K562 (cell line): Measurements from ENCODE around the gene HP. TPM values are rescaled to one million over a fixed set of nuclear protein-coding genes. Genes with fewer than 3 reads are reported as not detected.

Experiments
- ATAC-seq: fragments of 200-7000 bp; cut with Tn5 transposase; 3 replicates; pipeline ENCODE4 v1.9.1; 2020; ENCODE audit warnings: moderate library complexity
- BruUV-seq: library from RNA; stranded (reverse); fragments of 400-500 nt; replicated peaks from 2 replicates; lab custom pipeline; 2021; lab: Mats Ljungman, UMichigan
- CTCF ChIA-PET: fragments of 300-600 bp; formaldehyde crosslinking; extraction: SDS; loops from one replicate; lab custom pipeline; 2021; ENCODE audit warnings: low intra/inter-chr PET ratio; lab: Yijun Ruan, JAX
- POLR2A ChIA-PET: fragments of 300-600, 350-650 bp; sonication (Branson Sonifier 250); formaldehyde crosslinking; extraction: SDS; loops from one replicate; lab custom pipeline; 2021; ENCODE audit warnings: antibody characterized with exemption, inconsistent platforms; lab: Yijun Ruan, JAX
- DNase-seq, 4 experiments: peaks; one replicate each; pipeline versions ENCODE4 v3.0.0 to v3.0.0-alpha.2; 2011 to 2018; ENCODE audit warnings: low spot score in 3 of 4, mixed read lengths in 3 of 4; ENCODE audit errors: extremely low read depth in 1 of 4
- FAIRE-seq: peaks from 2 replicates; lab custom pipeline; 2011; peaks lifted over from hg19 to GRCh38; lab: Jason Lieb, UNC
- H2AFZ ChIP-seq: 2 replicates; pipeline ENCODE4 v1.6.0; 2011; ENCODE audit warnings: low read depth, low read length, control low read depth, inconsistent platforms
- H3K27ac ChIP-seq: fragments of 200-600 bp; 3 replicates; pipeline ENCODE4 v1.8.0; 2011; ENCODE audit warnings: low read depth, mild to moderate bottlenecking, control low read depth, inconsistent platforms, low read length, moderate library complexity, mixed read lengths; ENCODE audit errors: extremely low read depth
- H3K27me3 ChIP-seq, 2 experiments: fragments of 300-600 bp in 1 of 2; 2 replicates in 1 of 2; 3 replicates in 1 of 2; pipeline versions ENCODE4 v1.6.0 to v1.8.0; 2011; ENCODE audit warnings: inconsistent platforms in 2 of 2, low read length in 2 of 2, mild to moderate bottlenecking in 1 of 2, mixed read lengths in 1 of 2, moderate library complexity in 1 of 2; ENCODE audit not compliant: control insufficient read depth in 2 of 2, insufficient read depth in 2 of 2
- H3K36me3 ChIP-seq: fragments of 300-600 bp; 3 replicates; pipeline ENCODE4 v1.8.0; 2011; ENCODE audit warnings: mild to moderate bottlenecking, low read length, inconsistent platforms; ENCODE audit not compliant: control insufficient read depth, insufficient read depth
- H3K4me1 ChIP-seq, 2 experiments: fragments of 200-600 bp in 1 of 2; replicated peaks in 1 of 2; 2 replicates in 1 of 2; 3 replicates in 1 of 2; pipeline versions ENCODE4 v1.5.1 to v1.8.0; 2011; ENCODE audit warnings: inconsistent platforms in 2 of 2, low read length in 2 of 2, mild to moderate bottlenecking in 1 of 2, mixed read lengths in 1 of 2, moderate library complexity in 1 of 2; ENCODE audit not compliant: control insufficient read depth in 2 of 2, insufficient read depth in 2 of 2
- H3K4me2 ChIP-seq: 2 replicates; pipeline ENCODE4 v1.6.1; 2011; ENCODE audit warnings: low read length, control low read depth, inconsistent platforms, mixed read lengths; ENCODE audit not compliant: insufficient read depth
- H3K4me3 ChIP-seq: fragments of 200-600 bp; sonication (generic), shearing (Covaris generic); 2 replicates; pipeline ENCODE4 v1.5.1; 2016; ENCODE audit warnings: control low read depth, inconsistent platforms
- H3K79me2 ChIP-seq: fragments of 200-600 bp; 3 replicates; pipeline ENCODE4 v1.8.0; 2011; ENCODE audit warnings: low read length, inconsistent platforms; ENCODE audit not compliant: control insufficient read depth, insufficient read depth
- H3K9ac ChIP-seq, 2 experiments: 2 replicates each; pipeline versions ENCODE4 v1.6.0 to v1.6.1; 2011; ENCODE audit warnings: low read depth in 2 of 2, low read length in 2 of 2, control low read depth in 1 of 2, inconsistent platforms in 1 of 2, mild to moderate bottlenecking in 1 of 2, mixed read lengths in 1 of 2; ENCODE audit not compliant: insufficient read depth in 1 of 2
- H3K9me1 ChIP-seq: one replicate; pipeline ENCODE4 v1.6.0; 2011; ENCODE audit warnings: inconsistent platforms, mild to moderate bottlenecking, low read length, moderate library complexity; ENCODE audit not compliant: control insufficient read depth, insufficient read depth
- H3K9me3 ChIP-seq: replicated peaks from 2 replicates; pipeline ENCODE4 v1.5.1; 2011; ENCODE audit warnings: low read depth, low read length, inconsistent platforms; ENCODE audit not compliant: control insufficient read depth, insufficient read depth
- H4K20me1 ChIP-seq: replicated peaks from 2 replicates; pipeline ENCODE4 v1.6.1; 2011; ENCODE audit warnings: low read length, inconsistent platforms, mixed read lengths; ENCODE audit not compliant: control insufficient read depth, insufficient read depth
- BMI1 ChIP-seq: fragments of 150-350 bp; IDR thresholded peaks from 2 replicates; pipeline ENCODE4 v1.6.1; 2014; ENCODE audit warnings: low read length
- CHD2 ChIP-seq: IDR thresholded peaks from 2 replicates; pipeline ENCODE4 v1.6.1; 2011; ENCODE audit warnings: low read depth, low read length
- ELK3 ChIP-seq: fragments of 450-650 bp; formaldehyde crosslinking; IDR thresholded peaks from 2 replicates; pipeline ENCODE4 v1.4.0; 2020; ENCODE audit warnings: mild to moderate bottlenecking
- ETS2 ChIP-seq: IDR thresholded peaks from 2 replicates; pipeline ENCODE4 v1.6.1; 2016; ENCODE audit warnings: borderline replicate concordance, missing genetic modification characterization, mild to moderate bottlenecking, moderate library complexity, missing compliant biosample characterization; ENCODE audit not compliant: poor library complexity, severe bottlenecking
- FOXM1 ChIP-seq, 2 experiments: fragments of 450-650 bp in 1 of 2; sonication (generic) in 1 of 2; formaldehyde crosslinking in 1 of 2; IDR thresholded peaks; 2 replicates each; pipeline versions ENCODE4 v1.6.1 to v1.9.0; 2017 to 2022; ENCODE audit warnings: low read depth in 2 of 2, mild to moderate bottlenecking in 2 of 2, missing genetic modification reagents in 1 of 2, moderate library complexity in 1 of 2
- HNRNPH1 ChIP-seq: fragments of 200-400 bp; formaldehyde crosslinking; optimal IDR thresholded peaks from 2 replicates; pipeline ENCODE3; 2017; ENCODE audit warnings: low read depth, mild to moderate bottlenecking, low read length, moderate library complexity
- NCOR1 ChIP-seq: fragments of 450-650 bp; IDR thresholded peaks from 2 replicates; pipeline ENCODE4 v1.6.1; 2016; ENCODE audit warnings: mild to moderate bottlenecking, moderate library complexity
- PHB ChIP-seq: fragments of 250-450 bp; sonication (Bioruptor Pico); IDR thresholded peaks from 2 replicates; pipeline ENCODE4 v1.5.0; 2021
- PHF20 ChIP-seq: fragments of 450-650 bp; IDR thresholded peaks from 2 replicates; pipeline ENCODE4 v1.6.1; 2018; ENCODE audit not compliant: partially characterized antibody
- RB1 ChIP-seq: fragments of 450-650 bp; IDR thresholded peaks from 2 replicates; pipeline ENCODE4 v1.6.1; 2017; ENCODE audit warnings: low read depth, mild to moderate bottlenecking
- RNF2 ChIP-seq: sonication (generic); IDR thresholded peaks from 2 replicates; pipeline ENCODE4 v1.6.1; 2016
- SIX5 ChIP-seq, 2 experiments: IDR thresholded peaks; 2 replicates each; pipeline ENCODE4 v1.6.1; 2011; ENCODE audit warnings: low read length in 2 of 2, borderline replicate concordance in 1 of 2, low read depth in 1 of 2, mild to moderate bottlenecking in 1 of 2, moderate library complexity in 1 of 2; ENCODE audit not compliant: insufficient read depth in 1 of 2
- XRCC5 ChIP-seq: fragments of 200-400 bp; formaldehyde crosslinking; IDR thresholded peaks from 2 replicates; pipeline ENCODE4 v1.6.1; 2017; ENCODE audit warnings: low read depth, mild to moderate bottlenecking, low read length
- ZNF175 ChIP-seq: fragments of 200-800 bp; sonication (Bioruptor generic); IDR thresholded peaks from 2 replicates; pipeline ENCODE4 v1.6.1; 2016; ENCODE audit warnings: low read depth, mild to moderate bottlenecking, missing genetic modification characterization, missing compliant biosample characterization
- ZNF197 ChIP-seq: fragments of 200-800 bp; sonication (Bioruptor generic); IDR thresholded peaks from 2 replicates; pipeline ENCODE4 v1.6.1; 2016; ENCODE audit warnings: low read depth, missing genetic modification characterization, missing compliant biosample characterization
- ZNF408 ChIP-seq: fragments of 250-450 bp; sonication (Bioruptor Pico); IDR thresholded peaks from 2 replicates; pipeline ENCODE4 v1.4.0; 2020; ENCODE audit warnings: low read depth, mild to moderate bottlenecking, moderate library complexity
- ZNF584 ChIP-seq: fragments of 200-800 bp; sonication (Bioruptor generic); IDR thresholded peaks from 2 replicates; pipeline ENCODE4 v1.6.1; 2016; ENCODE audit warnings: low read depth, mild to moderate bottlenecking, missing genetic modification characterization, missing compliant biosample characterization
- ZNF699 ChIP-seq: fragments of 250-450 bp; sonication (Bioruptor Pico); IDR thresholded peaks from 2 replicates; pipeline ENCODE4 v1.8.0; 2021; ENCODE audit warnings: mild to moderate bottlenecking, moderate library complexity; ENCODE audit not compliant: insufficient replicate concordance
- WGBS: fragments of 100-300 bp; shearing (Covaris generic); methylation state at CpG from one replicate; pipeline ENCODE4 v1.1.6; 2016; ENCODE audit warnings: low coverage, mixed read lengths; ENCODE audit not compliant: insufficient coverage; ENCODE audit errors: missing lambda C conversion rate; 5-methylcytosine and 5-hydroxymethylcytosine counted together
- in situ Hi-C: fragments of 300-500 bp; cut with MboI; formaldehyde crosslinking; loops from 4 replicates; pipeline ENCODE4 v1.15.0; 2018; ENCODE audit warnings: inconsistent platforms, mixed read lengths
- intact Hi-C: fragments of 100-400 bp; cut with micrococcal nuclease; formaldehyde crosslinking; loops from 2 replicates; pipeline ENCODE4 v1.14.2; 2022
- polyA plus RNA-seq, 8 experiments: library from polyadenylated mRNA; depleted of rRNA in 4 of 8; stranded (reverse) in 5 of 8; unstranded in 3 of 8; fragments of >200 nt; fragmentation: Nextera tagmentation in 2 of 8; fragmentation: Illumina TruSeq in 1 of 8; extraction: Ambion mirVana in 2 of 8; extraction: Trizol in 1 of 8; gene quantifications; 2 replicates each; pipeline versions ENCODE4 v1.2.1 to v1.2.3, GENCODE V29; 2011 to 2014; ENCODE audit warnings: inconsistent platforms in 1 of 8, missing spikeins in 1 of 8
- total RNA-seq, 7 experiments: library from RNA; depleted of rRNA in 6 of 7; stranded (reverse); fragments of >200 nt in 6 of 7; fragmentation: Illumina TruSeq in 2 of 7; extraction: Trizol in 2 of 7; gene quantifications; 2 replicates each; pipeline versions ENCODE4 v1.2.1 to v1.2.3, GENCODE V29; 2011 to 2021; ENCODE audit warnings: low replicate concordance in 1 of 7
- TF ChIP-seq, protein P1 (sequence below): fragments of 450-650 bp; IDR thresholded peaks from 2 replicates; pipeline ENCODE4 v1.6.1; 2014; ENCODE audit warnings: low read depth, mild to moderate bottlenecking, moderate library complexity, borderline replicate concordance

Gene HP
- total and polyA plus RNA-seq, 9 of the 15 experiments (the other 6 are each of a cell fraction or from before 2014, with no cell fraction given), result 0.04 to 8.7 TPM; not detected in 7

DNA sequence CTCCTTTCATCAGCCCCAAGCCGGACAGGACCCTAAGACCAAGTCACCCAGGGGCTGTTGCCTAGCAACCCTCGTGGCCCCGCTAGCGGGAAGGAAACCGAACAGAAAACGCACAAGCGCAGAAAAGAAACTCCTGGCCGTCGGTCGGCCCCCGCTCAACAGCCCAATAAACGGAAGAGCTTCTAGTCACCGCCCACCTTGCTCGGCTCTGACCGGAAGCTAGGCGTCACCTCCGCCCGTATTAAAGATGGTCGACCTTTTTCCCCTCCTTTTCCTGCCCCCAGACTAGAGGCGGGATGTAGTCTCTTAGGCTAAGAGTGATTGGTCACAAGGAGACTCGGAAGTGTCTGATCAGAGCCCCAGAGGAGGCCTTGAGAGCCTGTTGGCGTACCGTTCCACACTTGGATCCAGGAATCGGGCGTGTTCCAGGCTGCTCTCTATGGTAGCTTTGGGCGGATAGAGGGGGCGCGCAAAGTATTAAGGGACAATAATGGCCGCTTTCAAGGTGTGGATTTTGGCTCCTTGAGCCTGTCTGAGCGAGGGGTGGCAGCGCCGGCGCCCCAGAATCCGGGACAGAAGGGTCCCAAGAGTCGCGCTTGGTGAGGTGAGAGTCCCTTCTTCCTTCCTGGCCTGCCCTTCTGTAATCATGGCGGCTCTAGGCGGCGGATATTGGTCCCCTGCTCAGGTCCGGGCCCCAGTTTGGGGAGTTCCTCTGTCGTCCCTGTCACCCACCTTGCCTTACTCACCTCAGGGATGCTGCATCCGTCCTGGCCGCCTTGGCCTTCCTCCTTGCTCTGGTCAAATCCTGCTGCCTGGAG is 39.4 kb downstream of the HP start, which contains the start of the genes DHX38 and TXNL4B:
DHX38 (plus strand) TSS at position 400 of the 818 bp plus-strand sequence. CDS start 2,311 bp downstream, outside the sequence.
TXNL4B (minus strand) TSS at position 173 of the 818 bp plus-strand sequence. CDS start 2,871 bp downstream, outside the sequence.
- BruUV-seq, result TSS peak; percentile 59
- TF ChIP-seq PHF20 (peak; percentile 94), CHD2 (0 out of 2 replicates have a peak, but pooled peaks have one; percentile 11), ETS2 (no peak), BMI1 (peak; percentile 68; the same call in 1 of the 2 replicates), ZNF175 (CRISPR knock-in tag) (no peak), ELK3 (CRISPR knock-in tag) (no peak), HNRNPH1 (no peak), RB1 (0 out of 2 replicates have a peak, but pooled peaks have one; percentile 14), PHB (CRISPR knock-in tag) (no peak), NCOR1 (no peak), XRCC5 (peak; percentile 77; the same call in 1 of the 2 replicates), ZNF197 (CRISPR knock-in tag) (no peak), SIX5 (IDR thresholded peaks at IDR 0.05; ENCODE audit: borderline replicate concordance in 1 of 2, insufficient read depth in 1 of 2, low read depth in 1 of 2, low read length in 2 of 2) (peak; percentile 34 to 54; a peak in 2 of 4 replicates), ZNF408 (no peak), ZNF584 (CRISPR knock-in tag) (no peak), ZNF699 (CRISPR knock-in tag) (no peak), RNF2 (peak; percentile 38; the same call in 1 of the 2 replicates), FOXM1 (IDR thresholded peaks at IDR 0.05; ENCODE audit: low read depth) (no peak), FOXM1 (CRISPR knock-in tag; IDR thresholded peaks at IDR 0.05; ENCODE audit: low read depth) (no peak)
- TF ChIP-seq, protein P1, sequence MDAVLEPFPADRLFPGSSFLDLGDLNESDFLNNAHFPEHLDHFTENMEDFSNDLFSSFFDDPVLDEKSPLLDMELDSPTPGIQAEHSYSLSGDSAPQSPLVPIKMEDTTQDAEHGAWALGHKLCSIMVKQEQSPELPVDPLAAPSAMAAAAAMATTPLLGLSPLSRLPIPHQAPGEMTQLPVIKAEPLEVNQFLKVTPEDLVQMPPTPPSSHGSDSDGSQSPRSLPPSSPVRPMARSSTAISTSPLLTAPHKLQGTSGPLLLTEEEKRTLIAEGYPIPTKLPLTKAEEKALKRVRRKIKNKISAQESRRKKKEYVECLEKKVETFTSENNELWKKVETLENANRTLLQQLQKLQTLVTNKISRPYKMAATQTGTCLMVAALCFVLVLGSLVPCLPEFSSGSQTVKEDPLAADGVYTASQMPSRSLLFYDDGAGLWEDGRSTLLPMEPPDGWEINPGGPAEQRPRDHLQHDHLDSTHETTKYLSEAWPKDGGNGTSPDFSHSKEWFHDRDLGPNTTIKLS, result peak; percentile 92; the same call in 1 of the 2 replicates

More for the DNA sequence above, 39.4 kb downstream of the HP start, which contains the start of the genes DHX38 and TXNL4B:
- Histone ChIP-seq H3K9ac (peak within 1 kb of the TSS; percentile 85 to 97), H3K4me1 (peaks cover 4 to 8% of the 10 kb centered on the region in 2 experiments; a peak in 2 of 5 replicates), H3K36me3 (peaks cover 61% of the 10 kb centered on the region), H3K9me1 (no peaks in the 10 kb centered on the region), H3K79me2 (peaks cover 58% of the 10 kb centered on the region), H2AFZ (peak within 1 kb of the TSS; percentile 86), H3K9me3 (no peaks in the 10 kb centered on the region), H3K4me2 (peak within 1 kb of the TSS; percentile 88), H3K27me3 (no peaks in the 10 kb centered on the region), H4K20me1 (no peaks in the 10 kb centered on the region; the same call in 1 of the 2 replicates), H3K27ac (peak within 1 kb of the TSS; percentile 81), H3K4me3 (peak within 1 kb of the TSS; percentile 62)
- ChIA-PET CTCF (interaction anchor here (0.6 kb wide), 1 partner anchor 529 kb away, joined by 4 read pairs; no protein-coding TSS in a partner anchor), POLR2A (interaction anchor here (0.6 to 2.9 kb wide), 14 partner anchors 10 to 1804 kb away, joined by 3 to 18 read pairs (median 3); partner anchors contain the start of gene AARS1)
- DNase-seq, result peak; percentile 95 to 98 (median 98)
- in situ Hi-C loops (no loop called here), intact Hi-C loops (no loop called here)
- ATAC-seq, result peak; percentile 98
- under 1% methylated on average over 36 of the region's 43 CpGs for WGBS
- FAIRE-seq, result peak; percentile 100
